GM06990 (cell line): ENCODE measurements around the gene PITPNM1.

ENCODE experiments used
- DNase-seq: peaks from one replicate; pipeline ENCODE4 v3.0.0-alpha.2; 2011; ENCODE audit not compliant: insufficient read length; ENCODE audit errors: extremely low read depth
- H3K27me3 ChIP-seq: replicated peaks from 2 replicates; pipeline ENCODE4 v1.6.0; 2011; ENCODE audit warnings: low read length; ENCODE audit not compliant: control insufficient read depth, insufficient read depth
- H3K36me3 ChIP-seq: 2 replicates; pipeline ENCODE4 v1.5.1; 2011; ENCODE audit warnings: low read length; ENCODE audit not compliant: control insufficient read depth, insufficient read depth
- H3K4me3 ChIP-seq: replicated peaks from 2 replicates; pipeline ENCODE4 v1.5.1; 2011; ENCODE audit warnings: low read depth, mild to moderate bottlenecking, control low read depth, low read length
- CTCF ChIP-seq: IDR thresholded peaks from 2 replicates; pipeline ENCODE4 v1.5.1; 2011; ENCODE audit warnings: low read length, control low read depth, mild to moderate bottlenecking, inconsistent platforms; ENCODE audit not compliant: insufficient read depth, poor library complexity, severe bottlenecking

The PITPNM1 gene

GRCh38 chr11:67503119-67504004 lies 1.8 kb downstream of the PITPNM1 start:
- H3K36me3 ChIP-seq, result peaks cover 32% of the 10 kb centered on the region
- no peak for DNase-seq
- H3K27me3 ChIP-seq, result no peaks in the 10 kb centered on the region
- TF ChIP-seq CTCF, result no peak
- peak overlapping the region; percentile 96 for H3K4me3 ChIP-seq

- no peak overlapping the region for H3K4me3 ChIP-seq
- no peaks in the 10 kb centered on the region for H3K27me3 ChIP-seq
- no peak for TF ChIP-seq CTCF
- DNase-seq, result no peak
- H3K36me3 ChIP-seq, result peaks cover 41% of the 10 kb centered on the region
Measured at GRCh38 chr11:67502328-67502979, 2.7 kb downstream of the PITPNM1 start.

DNA sequence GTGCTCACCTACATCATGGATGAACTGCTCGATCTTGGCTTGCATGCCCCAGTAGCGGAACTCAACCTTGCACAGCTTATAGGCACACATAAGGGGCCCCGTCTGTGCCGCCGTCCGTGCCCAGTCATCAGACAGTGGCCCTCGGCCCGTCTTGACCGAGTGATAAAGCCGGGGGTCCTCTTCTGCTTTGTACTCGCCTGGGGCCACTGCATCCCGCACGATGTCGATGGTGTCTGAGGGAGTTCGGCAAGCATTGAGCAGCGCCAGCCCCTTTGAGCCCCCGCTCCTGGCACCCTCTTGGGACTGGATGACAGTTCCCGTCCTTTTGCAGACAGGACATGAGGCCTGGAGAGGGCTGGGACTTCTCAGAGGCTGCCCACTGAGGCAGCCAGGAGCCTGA lies 3.3 kb downstream of the PITPNM1 start:
- H3K4me3 ChIP-seq, result no peak overlapping the region
- no peak for TF ChIP-seq CTCF
- H3K27me3 ChIP-seq, result no peaks in the 10 kb centered on the region
- H3K36me3 ChIP-seq, result peaks cover 47% of the 10 kb centered on the region
- DNase-seq, result no peak

- H3K36me3 ChIP-seq, result peaks cover 47% of the 10 kb centered on the region
- TF ChIP-seq CTCF, result no peak
- no peaks in the 10 kb centered on the region for H3K27me3 ChIP-seq
- DNase-seq, result no peak
- H3K4me3 ChIP-seq, result no peak overlapping the region
Measured at GRCh38 chr11:67500831-67501715, 4.1 kb downstream of the PITPNM1 start.

- no peak for DNase-seq
- Histone ChIP-seq H3K27me3 (no peaks in the 10 kb centered on the region), H3K4me3 (no peak overlapping the region), H3K36me3 (peaks cover 53% of the 10 kb centered on the region)
- TF ChIP-seq CTCF, result no peak
Measured at GRCh38 chr11:67500484-67500821, 4.7 kb downstream of the PITPNM1 start.
